ENCODE measurements around the gene TIGD7. TPM values are rescaled to one million over a fixed set of nuclear protein-coding genes. Genes with fewer than 3 reads are reported as not detected.

TIGD7 gene
- total RNA-seq, 2 donors from 2014 or later = 2.3 to 5.1 TPM

DNA sequence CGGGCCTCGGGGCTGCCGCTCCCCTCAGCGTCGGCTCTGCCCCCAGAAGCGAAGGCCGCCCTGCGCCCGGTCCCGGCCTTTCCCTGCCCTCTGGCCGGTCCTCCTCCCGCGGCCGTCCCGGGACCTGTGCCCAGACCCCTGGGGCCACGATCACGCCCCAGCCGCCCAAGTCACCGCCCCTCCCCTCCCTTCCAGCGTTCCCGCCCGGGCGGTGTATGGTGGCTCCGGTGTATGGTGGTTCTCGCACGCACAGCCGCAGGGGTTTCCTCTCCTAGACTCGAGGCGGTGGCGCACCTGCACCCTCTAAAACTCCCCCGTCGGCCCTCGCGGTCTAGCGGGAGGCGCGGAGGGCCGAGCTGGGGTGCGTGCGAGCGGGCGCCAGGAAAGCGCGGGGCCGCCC lies 10.0 kb downstream of the TIGD7 start:
- Histone ChIP-seq H3K36me3 (peaks cover 32% of the 10 kb centered on the region), H3K27ac (no peak overlapping the region), H3K4me3 (no peak overlapping the region), H3K9me3 (peaks cover 89% of the 10 kb centered on the region), H3K4me1 (ENCODE audit: control insufficient read depth in 1 of 2, low read depth in 2 of 2) (no peaks in the 10 kb centered on the region), H3K27me3 (replicated peaks; ENCODE audit: insufficient read depth) (no peaks in the 10 kb centered on the region)
- ATAC-seq (ENCODE audit: insufficient number of reproducible peaks, low FRiP score, low read depth) = no peak
- TF ChIP-seq, protein P1, sequence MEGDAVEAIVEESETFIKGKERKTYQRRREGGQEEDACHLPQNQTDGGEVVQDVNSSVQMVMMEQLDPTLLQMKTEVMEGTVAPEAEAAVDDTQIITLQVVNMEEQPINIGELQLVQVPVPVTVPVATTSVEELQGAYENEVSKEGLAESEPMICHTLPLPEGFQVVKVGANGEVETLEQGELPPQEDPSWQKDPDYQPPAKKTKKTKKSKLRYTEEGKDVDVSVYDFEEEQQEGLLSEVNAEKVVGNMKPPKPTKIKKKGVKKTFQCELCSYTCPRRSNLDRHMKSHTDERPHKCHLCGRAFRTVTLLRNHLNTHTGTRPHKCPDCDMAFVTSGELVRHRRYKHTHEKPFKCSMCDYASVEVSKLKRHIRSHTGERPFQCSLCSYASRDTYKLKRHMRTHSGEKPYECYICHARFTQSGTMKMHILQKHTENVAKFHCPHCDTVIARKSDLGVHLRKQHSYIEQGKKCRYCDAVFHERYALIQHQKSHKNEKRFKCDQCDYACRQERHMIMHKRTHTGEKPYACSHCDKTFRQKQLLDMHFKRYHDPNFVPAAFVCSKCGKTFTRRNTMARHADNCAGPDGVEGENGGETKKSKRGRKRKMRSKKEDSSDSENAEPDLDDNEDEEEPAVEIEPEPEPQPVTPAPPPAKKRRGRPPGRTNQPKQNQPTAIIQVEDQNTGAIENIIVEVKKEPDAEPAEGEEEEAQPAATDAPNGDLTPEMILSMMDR (IDR thresholded peaks at IDR 0.05) = no peak
- DNase-seq (ENCODE audit: low spot score) = no peak

DNA sequence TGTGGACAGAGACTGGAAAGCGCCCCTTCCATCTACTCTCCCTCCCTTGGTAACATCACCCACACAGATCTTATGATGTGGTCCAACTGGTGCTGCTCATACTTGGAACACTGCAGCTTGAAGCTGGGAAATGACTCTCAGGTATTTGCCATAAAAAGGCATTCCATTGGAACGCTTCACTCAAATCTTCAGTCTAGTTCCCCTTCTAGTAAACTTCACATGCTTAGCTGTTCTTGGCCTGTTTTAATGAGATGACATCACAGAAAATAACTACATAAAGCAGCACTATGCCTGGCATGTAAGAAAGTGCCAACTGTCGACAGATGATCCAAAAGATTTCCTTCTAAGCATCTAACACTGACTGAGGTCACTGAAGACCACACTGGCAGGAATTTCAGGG lies 12.6 kb downstream of the TIGD7 start:
- Histone ChIP-seq H3K9me3 (peaks cover 93% of the 10 kb centered on the region), H3K27me3 (replicated peaks; ENCODE audit: insufficient read depth) (no peaks in the 10 kb centered on the region), H3K4me1 (ENCODE audit: control insufficient read depth in 1 of 2, low read depth in 2 of 2) (no peaks in the 10 kb centered on the region), H3K4me3 (no peak overlapping the region), H3K27ac (no peak overlapping the region), H3K36me3 (peaks cover 49% of the 10 kb centered on the region)
- ATAC-seq (ENCODE audit: insufficient number of reproducible peaks, low FRiP score, low read depth) = no peak
- TF ChIP-seq, protein P1 (IDR thresholded peaks at IDR 0.05) = no peak
- no peak for DNase-seq (ENCODE audit: low spot score)

DNA sequence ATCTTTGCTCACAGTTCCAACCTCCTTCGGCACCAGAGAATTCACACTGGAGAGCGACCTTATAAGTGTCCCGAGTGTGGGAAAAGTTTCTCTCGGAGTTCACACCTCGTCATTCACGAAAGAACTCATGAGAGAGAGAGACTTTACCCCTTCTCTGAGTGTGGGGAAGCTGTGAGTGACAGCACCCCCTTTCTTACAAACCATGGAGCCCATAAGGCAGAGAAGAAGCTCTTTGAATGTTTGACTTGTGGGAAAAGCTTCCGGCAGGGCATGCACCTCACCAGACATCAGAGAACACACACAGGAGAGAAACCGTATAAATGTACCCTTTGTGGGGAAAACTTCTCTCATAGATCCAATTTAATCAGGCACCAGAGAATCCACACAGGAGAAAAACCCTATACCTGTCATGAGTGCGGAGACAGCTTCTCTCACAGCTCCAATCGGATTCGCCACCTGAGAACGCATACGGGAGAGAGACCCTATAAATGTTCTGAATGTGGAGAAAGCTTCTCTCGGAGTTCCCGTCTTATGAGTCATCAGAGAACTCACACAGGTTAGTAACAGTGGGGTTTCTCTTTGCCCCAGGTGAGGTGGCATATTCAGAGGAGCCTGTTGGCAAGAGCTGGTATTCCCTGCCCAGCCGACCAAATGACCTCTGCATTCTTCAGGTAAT lies 15.1 kb downstream of the TIGD7 start:
- H3K4me3 ChIP-seq = no peak overlapping the region
- H3K27ac ChIP-seq = no peak overlapping the region
- peaks cover 61% of the 10 kb centered on the region for H3K36me3 ChIP-seq
- peaks cover under 1 to 7% of the 10 kb centered on the region in 2 donors for H3K4me1 ChIP-seq (ENCODE audit: control insufficient read depth in 1 of 2, low read depth in 2 of 2)
- H3K27me3 ChIP-seq (replicated peaks; ENCODE audit: insufficient read depth) = no peaks in the 10 kb centered on the region
- ATAC-seq (ENCODE audit: insufficient number of reproducible peaks, low FRiP score, low read depth) (no peak), DNase-seq (ENCODE audit: low spot score) (no peak)
- TF ChIP-seq, protein P1 (IDR thresholded peaks at IDR 0.05) = no peak
- peaks cover 71% of the 10 kb centered on the region for H3K9me3 ChIP-seq

DNA sequence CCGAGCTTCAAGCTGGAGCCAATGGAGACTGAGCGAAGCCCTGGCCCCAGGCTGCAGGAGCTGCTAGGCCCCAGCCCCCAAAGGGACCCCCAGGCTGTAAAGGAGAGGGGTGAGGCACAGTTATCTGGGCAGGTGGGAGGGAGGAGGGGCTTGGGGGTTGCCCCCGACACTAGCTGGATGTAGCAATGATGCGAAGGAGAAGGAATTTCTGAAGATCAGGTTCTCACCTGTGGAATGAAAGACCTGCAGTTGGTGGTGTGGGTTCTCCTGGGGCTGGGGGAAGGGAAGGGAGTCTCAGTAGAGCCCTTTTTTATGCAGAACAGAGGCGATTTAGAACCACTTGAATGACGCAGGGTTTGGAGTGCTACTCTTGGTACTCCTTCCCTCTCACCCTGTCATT lies 20.1 kb downstream of the TIGD7 start:
- H3K36me3 ChIP-seq = peaks cover 33% of the 10 kb centered on the region
- TF ChIP-seq, protein P1 (IDR thresholded peaks at IDR 0.05) = no peak
- H3K4me3 ChIP-seq = peak overlapping the region; percentile 84

DNA sequence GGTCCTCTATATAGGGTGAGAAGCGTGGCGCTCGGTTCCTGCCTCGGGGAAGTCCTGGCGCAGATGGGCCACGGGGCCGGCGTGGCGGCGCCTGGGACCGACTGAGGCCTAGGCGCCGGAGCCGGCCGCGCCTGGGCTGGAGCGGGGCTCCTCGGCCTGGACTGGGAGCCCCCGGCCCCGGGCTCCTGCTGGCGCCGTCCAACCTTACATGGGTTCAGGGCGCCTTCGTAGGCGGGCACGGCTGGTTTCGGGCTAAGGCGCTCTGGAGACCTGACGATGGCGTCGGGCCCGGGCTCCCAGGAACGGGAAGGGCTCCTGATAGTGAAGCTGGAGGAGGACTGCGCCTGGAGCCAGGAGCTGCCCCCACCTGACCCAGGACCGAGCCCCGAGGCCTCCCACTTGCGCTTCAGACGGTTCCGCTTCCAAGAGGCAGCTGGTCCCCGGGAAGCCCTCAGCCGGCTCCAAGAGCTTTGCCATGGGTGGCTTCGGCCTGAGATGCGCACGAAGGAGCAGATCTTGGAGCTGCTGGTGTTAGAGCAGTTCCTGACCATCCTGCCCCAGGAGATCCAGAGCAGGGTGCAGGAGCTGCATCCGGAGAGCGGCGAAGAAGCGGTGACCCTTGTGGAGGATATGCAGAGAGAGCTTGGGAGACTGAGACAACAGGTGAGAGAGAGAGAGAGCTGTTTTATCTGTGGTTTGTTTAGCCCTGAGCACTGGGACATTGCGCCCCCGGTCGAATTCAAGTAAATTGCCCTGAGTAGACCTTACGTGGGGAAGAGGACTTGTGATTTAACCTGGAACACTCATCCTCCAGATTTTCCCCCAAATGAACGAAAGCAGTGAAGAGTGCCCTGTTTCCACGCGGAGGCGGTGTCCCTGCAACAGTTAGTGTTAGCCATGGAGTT lies 21.4 kb downstream of the TIGD7 start:
- no peak for DNase-seq (ENCODE audit: low spot score)

More for the DNA sequence above, 20.1 kb downstream of the TIGD7 start:
- peaks cover 25% of the 10 kb centered on the region for H3K9me3 ChIP-seq
- H3K27me3 ChIP-seq (replicated peaks; ENCODE audit: insufficient read depth) = no peaks in the 10 kb centered on the region
- ATAC-seq (ENCODE audit: insufficient number of reproducible peaks, low FRiP score, low read depth) = no peak
- no peak overlapping the region for H3K27ac ChIP-seq
- peaks cover 14 to 28% of the 10 kb centered on the region in 2 donors for H3K4me1 ChIP-seq (ENCODE audit: control insufficient read depth in 1 of 2, low read depth in 2 of 2)
- DNase-seq (ENCODE audit: low spot score) = no peak

More for the DNA sequence above, 21.4 kb downstream of the TIGD7 start:
- peak overlapping the region; percentile 97 to 99 for H3K27ac ChIP-seq
- peaks cover 20% of the 10 kb centered on the region for H3K36me3 ChIP-seq
- peaks cover 14 to 28% of the 10 kb centered on the region in 2 donors for H3K4me1 ChIP-seq (ENCODE audit: control insufficient read depth in 1 of 2, low read depth in 2 of 2)
- TF ChIP-seq, protein P1 (IDR thresholded peaks at IDR 0.05) = no peak
- peaks cover 12% of the 10 kb centered on the region for H3K9me3 ChIP-seq
- ATAC-seq (ENCODE audit: insufficient number of reproducible peaks, low FRiP score, low read depth) = no peak
- H3K27me3 ChIP-seq (replicated peaks; ENCODE audit: insufficient read depth) = no peaks in the 10 kb centered on the region
- peak overlapping the region; percentile 84 for H3K4me3 ChIP-seq
